Mesendoderm (in vitro differentiated cells): ENCODE measurements around the gene CNOT11.

Source experiments
- DNase-seq: peaks from one replicate; pipeline ENCODE4 v3.0.0; 2013
- H2AK5ac ChIP-seq: 2 replicates; pipeline ENCODE4 v1.6.1; 2013; ENCODE audit warnings: low read length, inconsistent platforms
- H2BK120ac ChIP-seq: 2 replicates; pipeline ENCODE4 v1.6.1; 2013; ENCODE audit warnings: low read depth, mild to moderate bottlenecking, low read length, moderate library complexity, mixed read lengths
- H2BK15ac ChIP-seq: replicated peaks from 2 replicates; pipeline ENCODE4 v1.6.1; 2013; ENCODE audit warnings: low read depth, mild to moderate bottlenecking, moderate library complexity
- H2BK5ac ChIP-seq: 2 replicates; pipeline ENCODE4 v1.6.1; 2013; ENCODE audit warnings: low read length, inconsistent platforms
- H3K18ac ChIP-seq: 2 replicates; pipeline ENCODE4 v1.6.1; 2013; ENCODE audit warnings: mild to moderate bottlenecking, low read length, mixed read lengths
- H3K23ac ChIP-seq: one replicate; pipeline ENCODE4 v1.6.1; 2013; ENCODE audit warnings: low read length
- H3K27ac ChIP-seq: 2 replicates; pipeline ENCODE4 v1.5.1; 2013; ENCODE audit warnings: low read depth, mild to moderate bottlenecking, inconsistent platforms, low read length, moderate library complexity
- H3K27me3 ChIP-seq: 2 replicates; pipeline ENCODE4 v1.6.1; 2013; ENCODE audit warnings: low read length, control low read depth, mild to moderate bottlenecking, inconsistent platforms; ENCODE audit not compliant: insufficient read depth, poor library complexity
- H3K36me3 ChIP-seq: 2 replicates; pipeline ENCODE4 v1.6.1; 2013; ENCODE audit warnings: low read length, inconsistent platforms; ENCODE audit not compliant: control insufficient read depth, insufficient read depth
- H3K4ac ChIP-seq: one replicate; pipeline ENCODE4 v1.6.1; 2013; ENCODE audit warnings: low read depth, mild to moderate bottlenecking, low read length, moderate library complexity
- H3K4me1 ChIP-seq: 2 replicates; pipeline ENCODE4 v1.6.1; 2013; ENCODE audit warnings: low read depth, low read length, inconsistent platforms; ENCODE audit not compliant: control insufficient read depth
- H3K4me2 ChIP-seq: 2 replicates; pipeline ENCODE4 v1.6.1; 2013; ENCODE audit warnings: low read length
- H3K4me3 ChIP-seq: 2 replicates; pipeline ENCODE4 v1.5.1; 2013; ENCODE audit warnings: mild to moderate bottlenecking, low read length
- H3K56ac ChIP-seq: one replicate; pipeline ENCODE4 v1.6.1; 2013; ENCODE audit warnings: low read length
- H3K79me1 ChIP-seq: 2 replicates; pipeline ENCODE4 v1.6.1; 2013; ENCODE audit warnings: low read length, inconsistent platforms
- H3K79me2 ChIP-seq: 2 replicates; pipeline ENCODE4 v1.6.1; 2013; ENCODE audit warnings: mild to moderate bottlenecking, low read length; ENCODE audit not compliant: control insufficient read depth, insufficient read depth
- H3K9ac ChIP-seq: 2 replicates; pipeline ENCODE4 v1.6.1; 2013; ENCODE audit warnings: low read length, inconsistent platforms
- H4K5ac ChIP-seq: one replicate; pipeline ENCODE4 v1.6.1; 2013; ENCODE audit warnings: low read length
- H4K8ac ChIP-seq: one replicate; pipeline ENCODE4 v1.6.1; 2013; ENCODE audit warnings: low read depth, mild to moderate bottlenecking, control low read depth, low read length, moderate library complexity
- WGBS: extraction: QIAGEN DNeasy Blood & Tissue Kit; methylation state at CpG from one replicate; pipeline ENCODE4 v1.1.7; 2013; ENCODE audit warnings: low lambda C conversion rate, missing lambda C conversion rate; ENCODE audit not compliant: insufficient coverage; ENCODE audit errors: extremely low coverage; 5-methylcytosine and 5-hydroxymethylcytosine counted together

CNOT11 gene

GRCh38 chr2:101296371-101296770, 43.7 kb downstream of the CNOT11 start:
- H3K4me3 ChIP-seq = no peak overlapping the region
- no peak overlapping the region for H2AK5ac ChIP-seq
- H3K36me3 ChIP-seq = peaks cover 2% of the 10 kb centered on the region
- no peak overlapping the region for H3K4ac ChIP-seq
- peaks cover 14% of the 10 kb centered on the region for H3K79me1 ChIP-seq
- H3K4me2 ChIP-seq = no peak overlapping the region
- no peak for DNase-seq
- no peak overlapping the region for H4K8ac ChIP-seq
- H2BK5ac ChIP-seq = no peak overlapping the region
- no peak overlapping the region for H3K23ac ChIP-seq
- no peak overlapping the region for H3K9ac ChIP-seq
- no CpG with 5 or more reads among the region's 5 CpGs for WGBS
- no peaks in the 10 kb centered on the region for H3K4me1 ChIP-seq
- H3K27me3 ChIP-seq = no peaks in the 10 kb centered on the region
- H3K56ac ChIP-seq = no peak overlapping the region
- no peak overlapping the region for H2BK120ac ChIP-seq
- no peak overlapping the region for H3K27ac ChIP-seq
- no peak overlapping the region for H4K5ac ChIP-seq
- H2BK15ac ChIP-seq = no peak overlapping the region
- H3K79me2 ChIP-seq = peaks cover 21% of the 10 kb centered on the region
- H3K18ac ChIP-seq = no peak overlapping the region

GRCh38 chr2:101297383-101297782, 44.7 kb downstream of the CNOT11 start:
- Histone ChIP-seq H3K4me1 (no peaks in the 10 kb centered on the region), H3K79me2 (peaks cover 21% of the 10 kb centered on the region), H2BK120ac (no peak overlapping the region), H2AK5ac (no peak overlapping the region), H3K4me2 (no peak overlapping the region), H3K27me3 (no peaks in the 10 kb centered on the region), H3K4ac (no peak overlapping the region), H4K8ac (no peak overlapping the region), H3K79me1 (peaks cover 14% of the 10 kb centered on the region), H3K18ac (no peak overlapping the region), H4K5ac (no peak overlapping the region), H2BK5ac (no peak overlapping the region), H3K23ac (no peak overlapping the region), H3K56ac (no peak overlapping the region), H3K9ac (no peak overlapping the region), H3K36me3 (peaks cover 2% of the 10 kb centered on the region), H3K4me3 (no peak overlapping the region), H3K27ac (no peak overlapping the region), H2BK15ac (no peak overlapping the region)
- no peak for DNase-seq
- WGBS = no CpG with 5 or more reads among the region's 2 CpGs

GRCh38 chr2:101299604-101300003, 46.9 kb downstream of the CNOT11 start:
- Histone ChIP-seq H3K4me3 (no peak overlapping the region), H2BK120ac (no peak overlapping the region), H3K4me2 (no peak overlapping the region), H2BK15ac (no peak overlapping the region), H3K79me1 (peaks cover 16% of the 10 kb centered on the region), H2AK5ac (no peak overlapping the region), H3K56ac (peak overlapping the region; percentile 15), H3K27me3 (no peaks in the 10 kb centered on the region), H3K27ac (no peak overlapping the region), H3K79me2 (peaks cover 31% of the 10 kb centered on the region), H4K5ac (no peak overlapping the region), H3K9ac (no peak overlapping the region), H3K4ac (no peak overlapping the region), H3K18ac (no peak overlapping the region), H2BK5ac (no peak overlapping the region), H4K8ac (no peak overlapping the region), H3K23ac (no peak overlapping the region), H3K4me1 (no peaks in the 10 kb centered on the region), H3K36me3 (peaks cover 1% of the 10 kb centered on the region)
- WGBS = no CpG with 5 or more reads among the region's 6 CpGs
- DNase-seq = no peak

- no peak overlapping the region for H3K18ac ChIP-seq
- no peak for DNase-seq
- no peak overlapping the region for H3K27ac ChIP-seq
- peaks cover 1% of the 10 kb centered on the region for H3K36me3 ChIP-seq
- H2AK5ac ChIP-seq = no peak overlapping the region
- no peak overlapping the region for H3K23ac ChIP-seq
- no peak overlapping the region for H3K9ac ChIP-seq
- WGBS = no CpG with 5 or more reads among the region's 1 CpG
- no peaks in the 10 kb centered on the region for H3K4me1 ChIP-seq
- no peak overlapping the region for H2BK120ac ChIP-seq
- H3K27me3 ChIP-seq = no peaks in the 10 kb centered on the region
- H3K79me2 ChIP-seq = peaks cover 34% of the 10 kb centered on the region
- no peak overlapping the region for H3K4ac ChIP-seq
- H3K79me1 ChIP-seq = peaks cover 17% of the 10 kb centered on the region
- no peak overlapping the region for H4K8ac ChIP-seq
- H2BK15ac ChIP-seq = no peak overlapping the region
- no peak overlapping the region for H4K5ac ChIP-seq
- no peak overlapping the region for H2BK5ac ChIP-seq
- no peak overlapping the region for H3K56ac ChIP-seq
- H3K4me3 ChIP-seq = no peak overlapping the region
- H3K4me2 ChIP-seq = no peak overlapping the region
Observed at GRCh38 chr2:101300164-101300563, 47.5 kb downstream of the CNOT11 start.

GRCh38 chr2:101300836-101301235, 48.1 kb downstream of the CNOT11 start:
- H2BK15ac ChIP-seq = no peak overlapping the region
- no peak overlapping the region for H2BK120ac ChIP-seq
- no peak overlapping the region for H4K5ac ChIP-seq
- no CpG with 5 or more reads among the region's 7 CpGs for WGBS
- peak overlapping the region; percentile 24 for H3K23ac ChIP-seq
- H3K27ac ChIP-seq = no peak overlapping the region
- peaks cover 1% of the 10 kb centered on the region for H3K36me3 ChIP-seq
- peaks cover 38% of the 10 kb centered on the region for H3K79me2 ChIP-seq
- no peak overlapping the region for H3K56ac ChIP-seq
- no peak overlapping the region for H4K8ac ChIP-seq
- H3K18ac ChIP-seq = no peak overlapping the region
- no peak overlapping the region for H2AK5ac ChIP-seq
- no peak overlapping the region for H3K4me3 ChIP-seq
- H2BK5ac ChIP-seq = no peak overlapping the region
- no peaks in the 10 kb centered on the region for H3K27me3 ChIP-seq
- peaks cover 16% of the 10 kb centered on the region for H3K79me1 ChIP-seq
- H3K9ac ChIP-seq = no peak overlapping the region
- no peaks in the 10 kb centered on the region for H3K4me1 ChIP-seq
- H3K4ac ChIP-seq = no peak overlapping the region
- no peak for DNase-seq
- H3K4me2 ChIP-seq = no peak overlapping the region

- Histone ChIP-seq H3K4me1 (peaks cover 4% of the 10 kb centered on the region), H3K79me1 (peaks cover 19% of the 10 kb centered on the region), H3K27ac (no peak overlapping the region), H3K18ac (no peak overlapping the region), H3K4me3 (no peak overlapping the region), H3K4ac (no peak overlapping the region), H3K79me2 (peaks cover 48% of the 10 kb centered on the region), H2AK5ac (no peak overlapping the region), H3K27me3 (no peaks in the 10 kb centered on the region), H3K4me2 (no peak overlapping the region), H3K23ac (no peak overlapping the region), H3K56ac (no peak overlapping the region), H2BK5ac (no peak overlapping the region), H2BK120ac (no peak overlapping the region), H4K8ac (no peak overlapping the region), H4K5ac (no peak overlapping the region), H3K36me3 (peaks cover 1% of the 10 kb centered on the region), H2BK15ac (no peak overlapping the region), H3K9ac (no peak overlapping the region)
- WGBS = no CpG with 5 or more reads among the region's 4 CpGs
- no peak for DNase-seq
Observed at GRCh38 chr2:101302016-101302415, 49.3 kb downstream of the CNOT11 start.
